Measurements from ENCODE around the gene CAGE1.

DNA sequence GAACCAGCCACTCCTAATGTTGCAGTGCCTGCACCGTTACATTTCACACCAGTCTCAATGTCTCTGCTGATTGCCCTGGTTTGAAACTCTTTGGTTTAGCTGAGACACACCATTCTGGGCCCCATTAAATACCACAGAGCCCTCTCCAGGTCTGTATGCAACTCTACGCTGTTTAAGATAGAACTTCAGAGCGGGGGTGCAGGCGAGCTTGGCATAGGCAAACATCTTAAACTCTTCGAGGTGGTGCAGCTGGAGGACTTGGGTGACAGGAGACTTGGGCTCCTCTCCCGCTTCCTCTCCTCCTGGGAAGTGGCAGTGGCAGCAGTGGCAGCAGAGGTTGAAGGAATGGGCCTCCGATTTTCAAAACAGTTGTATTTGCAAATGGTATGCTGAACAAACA, 58.1 kb downstream of the CAGE1 start:
- TF ChIP-seq, protein P1, sequence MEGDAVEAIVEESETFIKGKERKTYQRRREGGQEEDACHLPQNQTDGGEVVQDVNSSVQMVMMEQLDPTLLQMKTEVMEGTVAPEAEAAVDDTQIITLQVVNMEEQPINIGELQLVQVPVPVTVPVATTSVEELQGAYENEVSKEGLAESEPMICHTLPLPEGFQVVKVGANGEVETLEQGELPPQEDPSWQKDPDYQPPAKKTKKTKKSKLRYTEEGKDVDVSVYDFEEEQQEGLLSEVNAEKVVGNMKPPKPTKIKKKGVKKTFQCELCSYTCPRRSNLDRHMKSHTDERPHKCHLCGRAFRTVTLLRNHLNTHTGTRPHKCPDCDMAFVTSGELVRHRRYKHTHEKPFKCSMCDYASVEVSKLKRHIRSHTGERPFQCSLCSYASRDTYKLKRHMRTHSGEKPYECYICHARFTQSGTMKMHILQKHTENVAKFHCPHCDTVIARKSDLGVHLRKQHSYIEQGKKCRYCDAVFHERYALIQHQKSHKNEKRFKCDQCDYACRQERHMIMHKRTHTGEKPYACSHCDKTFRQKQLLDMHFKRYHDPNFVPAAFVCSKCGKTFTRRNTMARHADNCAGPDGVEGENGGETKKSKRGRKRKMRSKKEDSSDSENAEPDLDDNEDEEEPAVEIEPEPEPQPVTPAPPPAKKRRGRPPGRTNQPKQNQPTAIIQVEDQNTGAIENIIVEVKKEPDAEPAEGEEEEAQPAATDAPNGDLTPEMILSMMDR (conservative IDR thresholded peaks at IDR 0.05 in 1 of 2, IDR thresholded peaks at IDR 0.05 in 1 of 2; ENCODE audit: low read depth in 1 of 2, low read length in 2 of 2): no peak
- TF ChIP-seq EZH2 (IDR thresholded peaks at IDR 0.05; ENCODE audit: low read length, missing control alignments): no peak

All from fibroblast of lung (primary cell).